Activated CD8-positive, alpha-beta memory T cell treated with anti-CD3 and anti-CD28 coated beads, Interleukin-2, amount 50 U/mL, for 24 hours (primary cell): ENCODE results near the gene MS4A4E.
"Not testable (repeated sequence)": the region's sequence is repeated elsewhere in the genome, so short reads cannot be mapped to it uniquely, and the experiment has no call there.

Source experiments
- DNase-seq: peaks from one replicate; pipeline ENCODE4 v3.0.0-alpha.2; 2020; ENCODE audit errors: extremely low read depth

Gene MS4A4E

GRCh38 chr11:60175860-60176275 is 67.1 kb downstream of the MS4A4E start:
- no peak for DNase-seq

GRCh38 chr11:60172011-60172410 is 70.9 kb downstream of the MS4A4E start:
- DNase-seq, result no peak

DNA sequence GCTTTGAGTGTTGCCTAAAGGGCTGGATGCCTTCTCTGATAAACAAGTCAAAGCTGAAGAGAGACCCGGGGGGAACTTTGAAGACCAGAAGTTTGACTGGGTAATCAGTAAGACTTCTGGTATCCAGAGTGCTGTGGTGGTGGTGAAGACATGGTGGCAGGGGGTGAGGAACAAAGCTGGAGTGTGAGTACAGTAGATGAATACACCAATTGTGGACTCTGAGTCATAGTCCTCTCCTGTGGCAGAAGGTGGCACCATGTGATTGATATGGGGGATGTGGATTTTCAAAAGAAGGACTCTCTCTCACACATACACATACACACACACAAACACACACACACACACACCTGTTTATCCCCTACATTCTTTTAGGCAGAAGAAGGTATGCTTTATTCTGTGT is 72.4 kb downstream of the MS4A4E start:
- no peak for DNase-seq

DNA sequence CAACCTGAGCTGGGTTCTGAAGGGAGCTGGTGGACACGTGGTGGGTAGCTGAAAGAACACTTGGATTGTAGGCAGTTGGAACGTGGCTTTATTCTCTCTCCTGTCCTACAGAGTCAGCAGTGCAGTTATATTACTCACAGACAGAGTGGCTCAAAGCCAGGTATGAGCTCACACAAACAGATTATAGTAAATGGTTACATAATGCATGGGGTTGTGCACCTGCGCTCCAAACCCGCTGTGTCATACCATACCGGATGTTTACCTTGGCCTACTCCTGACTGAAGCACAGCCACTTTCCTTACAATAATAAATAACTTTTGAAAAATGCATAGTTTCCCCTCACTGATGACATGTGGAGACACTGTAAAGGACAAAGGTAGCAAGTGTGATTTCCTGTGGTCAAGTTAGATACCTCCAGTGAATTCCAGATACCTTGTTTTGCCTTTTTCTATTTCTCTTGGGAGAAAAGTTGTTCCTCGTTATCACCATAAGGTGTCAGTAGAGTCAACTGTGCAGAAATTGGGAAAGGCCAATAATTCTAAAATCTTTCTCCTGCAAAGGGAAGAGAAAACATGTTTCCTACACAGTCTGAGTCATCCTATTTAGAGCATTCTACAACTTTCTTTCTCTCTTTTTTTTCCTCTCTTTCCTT is 73.5 kb downstream of the MS4A4E start:
- DNase-seq, result no peak

DNA sequence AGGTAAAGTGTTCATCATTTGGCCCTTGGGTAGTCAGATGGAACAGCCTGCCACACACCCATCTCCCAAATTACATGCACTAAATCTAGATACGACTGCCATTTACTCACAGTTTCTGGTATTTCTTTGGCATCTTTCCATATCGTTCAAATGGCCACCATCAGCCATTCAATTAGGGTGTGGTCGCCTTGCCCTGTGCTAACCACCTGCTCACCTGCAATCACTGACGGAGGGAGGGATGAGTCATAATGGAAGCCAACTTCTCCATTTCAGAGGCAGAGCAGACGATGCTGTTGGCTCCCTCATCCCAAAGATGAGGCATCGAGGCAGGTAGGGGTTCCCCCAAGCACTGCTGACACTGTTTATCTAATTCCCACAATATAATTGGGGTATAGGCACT is 74.6 kb downstream of the MS4A4E start:
- DNase-seq, result no peak

GRCh38 chr11:60165951-60166350 is 77.0 kb downstream of the MS4A4E start:
- no peak for DNase-seq

- no peak for DNase-seq
These were observed 77.4 kb downstream of the MS4A4E start for GRCh38 chr11:60165538-60165937.

- DNase-seq, result no peak
These were observed 78.3 kb downstream of the MS4A4E start for GRCh38 chr11:60164550-60165075.

GRCh38 chr11:60161766-60162165 is 81.2 kb downstream of the MS4A4E start:
- DNase-seq, result no peak

DNA sequence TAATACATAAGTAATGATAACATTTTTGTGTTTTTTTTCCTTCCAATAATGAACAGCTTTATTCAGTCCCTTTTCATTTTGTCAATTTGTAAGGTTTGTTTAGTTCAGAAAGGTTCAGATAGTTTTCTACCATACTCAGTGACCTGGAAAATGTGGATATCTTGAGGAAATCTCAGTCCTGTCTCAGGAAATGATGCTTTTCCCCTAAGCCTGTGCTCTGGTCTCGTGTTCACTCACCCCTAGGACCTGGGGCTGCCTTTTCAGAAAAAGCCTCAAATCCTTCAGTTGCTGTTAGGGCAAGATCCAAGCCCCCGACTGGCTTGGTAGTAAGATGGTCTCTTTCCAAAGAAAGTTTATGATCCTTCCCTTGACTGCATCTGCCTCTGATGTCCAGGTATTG is 81.8 kb downstream of the MS4A4E start:
- DNase-seq, result no peak

GRCh38 chr11:60159868-60160267 is 83.1 kb downstream of the MS4A4E start:
- no peak for DNase-seq

GRCh38 chr11:60159284-60159683 is 83.7 kb downstream of the MS4A4E start:
- DNase-seq, result no peak

- no peak for DNase-seq
These were observed 84.3 kb downstream of the MS4A4E start for GRCh38 chr11:60158636-60159035.

DNA sequence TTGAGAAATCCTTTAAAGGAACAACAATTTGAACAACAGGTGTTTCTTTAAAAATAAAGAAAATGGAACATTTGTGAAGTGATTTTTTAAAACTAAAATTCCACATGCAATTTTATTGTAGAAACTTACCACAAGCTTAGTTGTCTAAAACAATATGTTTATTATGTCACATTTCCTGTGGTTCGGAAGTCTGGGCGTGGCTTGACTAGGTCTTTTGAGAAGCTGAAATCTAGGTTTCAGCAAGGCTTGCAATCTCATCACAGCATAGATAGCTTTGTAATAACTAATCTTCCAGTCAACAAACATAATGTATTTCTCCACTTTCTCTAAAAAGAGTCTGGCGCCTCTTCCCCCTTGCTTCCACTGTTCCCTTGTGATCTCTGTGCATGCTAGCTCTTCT is 87.0 kb downstream of the MS4A4E start:
- DNase-seq, result no peak

DNA sequence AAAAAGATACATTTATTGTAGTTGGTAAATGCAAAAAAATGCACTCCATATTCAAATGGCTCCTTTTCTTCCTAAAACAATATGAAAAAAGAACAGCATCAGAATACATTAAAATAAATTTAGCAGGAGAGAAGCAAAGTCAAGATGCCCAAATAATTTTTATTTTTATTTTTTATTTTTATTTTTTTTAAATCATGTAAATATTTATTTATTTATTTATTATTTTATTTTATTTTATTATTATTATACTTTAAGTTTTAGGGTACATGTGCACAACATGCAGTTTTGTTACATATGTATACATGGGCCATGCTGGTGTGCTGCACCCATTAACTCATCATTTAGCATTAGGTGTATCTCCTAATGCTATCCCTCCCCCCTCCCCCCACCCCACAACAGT is 90.2 kb downstream of the MS4A4E start:
- not testable (repeated sequence) for DNase-seq

DNA sequence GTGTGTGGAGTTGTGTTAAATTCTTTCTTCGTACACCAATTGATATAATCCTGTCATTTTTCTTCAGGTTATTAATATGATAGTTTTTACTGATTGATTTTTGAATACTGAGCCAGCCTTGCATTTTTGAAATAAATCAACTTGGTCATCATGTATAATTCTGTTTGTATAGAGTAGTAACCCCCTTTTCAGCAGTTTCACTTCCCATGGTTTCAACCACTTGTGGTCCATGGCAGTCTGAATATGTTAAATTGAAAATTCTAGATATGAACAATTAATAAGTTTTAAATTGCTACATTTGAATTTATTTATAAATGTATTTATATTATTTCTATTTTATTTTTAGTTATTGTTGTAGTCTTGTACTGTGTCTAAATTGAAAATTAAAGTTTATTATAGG is 92.7 kb downstream of the MS4A4E start:
- no peak for DNase-seq
